H9 (cell line): Measurements from ENCODE around the gene CHST5. TPM values are rescaled to one million over a fixed set of nuclear protein-coding genes. Genes with fewer than 3 reads are reported as not detected.

Source experiments
- DNase-seq: peaks from one replicate; pipeline ENCODE4 v3.0.0-alpha.2; 2017
- H2AFZ ChIP-seq: one replicate; pipeline ENCODE4 v1.6.1; 2013; ENCODE audit warnings: mild to moderate bottlenecking, low read length, control low read depth, moderate library complexity
- H2AK5ac ChIP-seq: 2 replicates; pipeline ENCODE4 v1.6.1; 2013; ENCODE audit warnings: low read length, control low read depth, mixed read lengths; ENCODE audit not compliant: insufficient read length
- H2BK120ac ChIP-seq: one replicate; pipeline ENCODE4 v1.6.1; 2013; ENCODE audit warnings: low read depth, mild to moderate bottlenecking, low read length, control low read depth, inconsistent platforms; ENCODE audit not compliant: poor library complexity, severe bottlenecking
- H2BK12ac ChIP-seq: 2 replicates; pipeline ENCODE4 v1.6.1; 2013; ENCODE audit warnings: low read length, control low read depth, mixed read lengths, low read depth; ENCODE audit not compliant: insufficient read length
- H2BK15ac ChIP-seq: 2 replicates; pipeline ENCODE4 v1.6.1; 2013; ENCODE audit warnings: low read depth, low read length, control low read depth
- H2BK20ac ChIP-seq: one replicate; pipeline ENCODE4 v1.6.1; 2013; ENCODE audit warnings: low read depth, mild to moderate bottlenecking, low read length, control low read depth, inconsistent platforms; ENCODE audit not compliant: poor library complexity, severe bottlenecking
- H2BK5ac ChIP-seq: 2 replicates; pipeline ENCODE4 v1.6.1; 2013; ENCODE audit warnings: low read length, control low read depth, mixed read lengths; ENCODE audit not compliant: insufficient read length
- H3K14ac ChIP-seq: 2 replicates; pipeline ENCODE4 v1.6.1; 2013; ENCODE audit warnings: low read length, control low read depth; ENCODE audit not compliant: insufficient read depth
- H3K18ac ChIP-seq: 2 replicates; pipeline ENCODE4 v1.6.1; 2013; ENCODE audit warnings: low read depth, mild to moderate bottlenecking, mixed read lengths, low read length, control low read depth; ENCODE audit not compliant: insufficient read length
- H3K23ac ChIP-seq: 2 replicates; pipeline ENCODE4 v1.6.1; 2013; ENCODE audit warnings: low read length, control low read depth, mixed read lengths, low read depth; ENCODE audit not compliant: insufficient read length
- H3K23me2 ChIP-seq: 2 replicates; pipeline ENCODE4 v1.6.1; 2013; ENCODE audit warnings: low read depth, mild to moderate bottlenecking, mixed read lengths, low read length, control low read depth; ENCODE audit not compliant: insufficient read length, poor library complexity, severe bottlenecking
- H3K27ac ChIP-seq: 2 replicates; pipeline ENCODE4 v1.5.1; 2013; ENCODE audit warnings: low read length, control low read depth, mixed read lengths, low read depth; ENCODE audit not compliant: insufficient read length
- H3K27me3 ChIP-seq: 2 replicates; pipeline ENCODE4 v1.6.1; 2013; ENCODE audit warnings: low read length, control low read depth, inconsistent platforms; ENCODE audit not compliant: insufficient read depth
- H3K4ac ChIP-seq: 2 replicates; pipeline ENCODE4 v1.6.1; 2013; ENCODE audit warnings: low read depth, mild to moderate bottlenecking, control low read depth, inconsistent platforms, low read length, moderate library complexity
- H3K4me1 ChIP-seq: 2 replicates; pipeline ENCODE4 v1.6.1; 2013; ENCODE audit warnings: low read length, control low read depth, inconsistent platforms; ENCODE audit not compliant: insufficient read depth
- H3K4me2 ChIP-seq: 2 replicates; pipeline ENCODE4 v1.6.1; 2013; ENCODE audit warnings: low read length, control low read depth, mixed read lengths; ENCODE audit not compliant: insufficient read length, insufficient read depth
- H3K56ac ChIP-seq: 2 replicates; pipeline ENCODE4 v1.6.1; 2013; ENCODE audit warnings: low read depth, mild to moderate bottlenecking, mixed read lengths, low read length, control low read depth; ENCODE audit not compliant: insufficient read length
- H3K79me1 ChIP-seq: 2 replicates; pipeline ENCODE4 v1.6.1; 2013; ENCODE audit warnings: low read depth, mild to moderate bottlenecking, moderate library complexity, low read length, control low read depth, inconsistent platforms; ENCODE audit not compliant: insufficient read depth, poor library complexity, severe bottlenecking
- H3K79me2 ChIP-seq: 2 replicates; pipeline ENCODE4 v1.6.1; 2013; ENCODE audit warnings: low read length, control low read depth, inconsistent platforms; ENCODE audit not compliant: insufficient read depth
- H3K9ac ChIP-seq: 2 replicates; pipeline ENCODE4 v1.6.1; 2013; ENCODE audit warnings: low read length, control low read depth, mixed read lengths; ENCODE audit not compliant: insufficient read length; ENCODE audit errors: extremely low read depth
- H3K9me3 ChIP-seq: one replicate; pipeline ENCODE4 v1.6.1; 2013; ENCODE audit warnings: low read depth, low read length, inconsistent platforms; ENCODE audit not compliant: control insufficient read depth
- H3T11ph ChIP-seq: one replicate; pipeline ENCODE4 v1.6.1; 2013; ENCODE audit warnings: mild to moderate bottlenecking, low read length, control low read depth, inconsistent platforms
- H4K20me1 ChIP-seq: one replicate; pipeline ENCODE4 v1.6.1; 2013; ENCODE audit not compliant: control insufficient read depth, insufficient read length, insufficient read depth
- H4K5ac ChIP-seq: 2 replicates; pipeline ENCODE4 v1.6.1; 2013; ENCODE audit warnings: low read depth, mild to moderate bottlenecking, mixed read lengths, low read length, control low read depth; ENCODE audit not compliant: insufficient read length
- H4K8ac ChIP-seq: replicated peaks from 2 replicates; pipeline ENCODE4 v1.6.1; 2013; ENCODE audit warnings: low read length, control low read depth, mixed read lengths, low read depth; ENCODE audit not compliant: insufficient read length
- H4K91ac ChIP-seq: 2 replicates; pipeline ENCODE4 v1.6.1; 2013; ENCODE audit warnings: low read depth, mild to moderate bottlenecking, moderate library complexity, mixed read lengths, low read length, control low read depth; ENCODE audit not compliant: insufficient read length
- H3K27ac Mint-ChIP-seq, 3 experiments: 2 replicates in 2 of 3; 3 replicates in 1 of 3; pipeline ENCODE4 v1.8.0; 2020 to 2021; ENCODE audit warnings: mixed read lengths in 3 of 3, mild to moderate bottlenecking in 1 of 3, moderate library complexity in 1 of 3
- H3K27me3 Mint-ChIP-seq: 2 replicates; pipeline ENCODE4 v1.8.0; 2021; ENCODE audit warnings: low read depth, mild to moderate bottlenecking, moderate library complexity, mixed read lengths
- H3K36me3 Mint-ChIP-seq, 3 experiments: 2 replicates in 2 of 3; 3 replicates in 1 of 3; pipeline ENCODE4 v1.8.0; 2020 to 2021; ENCODE audit warnings: low read depth in 3 of 3, mixed read lengths in 3 of 3; ENCODE audit not compliant: insufficient read depth in 1 of 3
- H3K4me1 Mint-ChIP-seq, 2 experiments: 2 replicates each; pipeline ENCODE4 v1.8.0; 2020; ENCODE audit warnings: mixed read lengths in 2 of 2
- H3K4me3 Mint-ChIP-seq, 2 experiments: 2 replicates in 1 of 2; 3 replicates in 1 of 2; pipeline ENCODE4 v1.8.0; 2020 to 2021; ENCODE audit warnings: mild to moderate bottlenecking in 2 of 2, mixed read lengths in 2 of 2, moderate library complexity in 1 of 2
- H3K9me3 Mint-ChIP-seq, 2 experiments: 2 replicates in 1 of 2; 3 replicates in 1 of 2; pipeline ENCODE4 v1.8.0; 2020; ENCODE audit warnings: mild to moderate bottlenecking in 2 of 2, mixed read lengths in 2 of 2, moderate library complexity in 1 of 2
- WGBS: extraction: QIAGEN DNeasy Blood & Tissue Kit; methylation state at CpG from one replicate; pipeline ENCODE4 v1.1.7; 2013; ENCODE audit warnings: missing lambda C conversion rate, low lambda C conversion rate, mixed read lengths; ENCODE audit not compliant: insufficient read length; ENCODE audit errors: extremely low coverage; 5-methylcytosine and 5-hydroxymethylcytosine counted together
- total RNA-seq: library from RNA; stranded (reverse); gene quantifications from 2 replicates; pipeline ENCODE4 v1.2.1, GENCODE V29; 2021
- TF ChIP-seq, protein P1 (sequence below): fragments of 200-600 bp; sonication (generic); conservative IDR thresholded peaks from 3 replicates; pipeline ENCODE4 v1.8.0; 2021; ENCODE audit warnings: antibody characterized with exemption, mild to moderate bottlenecking

The CHST5 gene
- total RNA-seq, 1 experiment from 2014 or later, result not detected

DNA sequence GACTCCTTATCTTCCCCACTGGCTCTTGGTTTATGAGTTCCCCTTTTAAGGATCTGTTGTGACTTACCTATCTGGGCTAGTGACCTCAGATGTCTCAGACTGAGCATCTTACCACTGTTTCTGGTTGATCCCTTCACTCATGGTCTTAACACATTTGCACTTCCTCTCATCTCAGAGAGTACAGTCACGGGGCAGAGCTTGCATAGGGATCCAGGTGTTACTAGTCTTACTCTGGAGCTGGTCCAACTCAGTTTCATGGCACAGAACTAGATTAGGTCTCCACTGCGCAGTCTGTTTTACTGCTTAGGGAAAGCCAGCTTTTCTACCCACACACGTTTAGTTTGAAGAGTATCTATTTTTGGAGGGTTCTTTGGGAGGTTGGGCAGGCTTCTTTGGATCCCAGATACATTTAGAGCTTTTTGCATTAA is 40.5 kb upstream of the CHST5 start:
- Histone ChIP-seq H3K9me3 (no peaks in the 10 kb centered on the region), H2BK15ac (no peak overlapping the region), H2BK12ac (no peak overlapping the region), H4K5ac (no peak overlapping the region), H3K18ac (no peak overlapping the region), H3K56ac (no peak overlapping the region), H3K27ac (no peak overlapping the region), H3K9ac (no peak overlapping the region), H4K20me1 (no peaks in the 10 kb centered on the region), H2AFZ (no peak overlapping the region), H3K23ac (no peak overlapping the region), H3K79me1 (no peaks in the 10 kb centered on the region), H2BK120ac (no peak overlapping the region), H3K4me2 (no peak overlapping the region), H2BK5ac (no peak overlapping the region), H2BK20ac (no peak overlapping the region), H3K23me2 (no peaks in the 10 kb centered on the region), H3K14ac (no peak overlapping the region), H3K79me2 (no peaks in the 10 kb centered on the region), H3T11ph (no peak overlapping the region), H3K27me3 (no peaks in the 10 kb centered on the region), H4K91ac (no peak overlapping the region), H4K8ac (no peak overlapping the region), H3K4ac (no peak overlapping the region), H3K4me1 (peaks cover 8% of the 10 kb centered on the region; the same call in 1 of the 2 replicates), H2AK5ac (no peak overlapping the region)
- peak overlapping the region in 2 of 3 experiments; percentile 4 to 9; a peak in 2 of 7 replicates for H3K27ac Mint-ChIP-seq
- H3K4me3 Mint-ChIP-seq, result no peak overlapping the region
- no peaks in the 10 kb centered on the region for H3K27me3 Mint-ChIP-seq
- no peaks in the 10 kb centered on the region for H3K9me3 Mint-ChIP-seq
- no peak for DNase-seq
- TF ChIP-seq, protein P1, sequence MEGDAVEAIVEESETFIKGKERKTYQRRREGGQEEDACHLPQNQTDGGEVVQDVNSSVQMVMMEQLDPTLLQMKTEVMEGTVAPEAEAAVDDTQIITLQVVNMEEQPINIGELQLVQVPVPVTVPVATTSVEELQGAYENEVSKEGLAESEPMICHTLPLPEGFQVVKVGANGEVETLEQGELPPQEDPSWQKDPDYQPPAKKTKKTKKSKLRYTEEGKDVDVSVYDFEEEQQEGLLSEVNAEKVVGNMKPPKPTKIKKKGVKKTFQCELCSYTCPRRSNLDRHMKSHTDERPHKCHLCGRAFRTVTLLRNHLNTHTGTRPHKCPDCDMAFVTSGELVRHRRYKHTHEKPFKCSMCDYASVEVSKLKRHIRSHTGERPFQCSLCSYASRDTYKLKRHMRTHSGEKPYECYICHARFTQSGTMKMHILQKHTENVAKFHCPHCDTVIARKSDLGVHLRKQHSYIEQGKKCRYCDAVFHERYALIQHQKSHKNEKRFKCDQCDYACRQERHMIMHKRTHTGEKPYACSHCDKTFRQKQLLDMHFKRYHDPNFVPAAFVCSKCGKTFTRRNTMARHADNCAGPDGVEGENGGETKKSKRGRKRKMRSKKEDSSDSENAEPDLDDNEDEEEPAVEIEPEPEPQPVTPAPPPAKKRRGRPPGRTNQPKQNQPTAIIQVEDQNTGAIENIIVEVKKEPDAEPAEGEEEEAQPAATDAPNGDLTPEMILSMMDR, result no peak
- H3K4me1 Mint-ChIP-seq, result peaks cover 14 to 15% of the 10 kb centered on the region in 2 experiments
- H3K36me3 Mint-ChIP-seq, result peaks cover 17 to 64% (median 55%) of the 10 kb centered on the region in 3 experiments; a peak in 6 of 7 replicates
- WGBS, result no CpG with 5 or more reads among the region's 3 CpGs
